Aortic smooth muscle cell (primary cell): ENCODE results near the gene SNX21. TPM values are rescaled to one million over a fixed set of nuclear protein-coding genes. Genes with fewer than 3 reads are reported as not detected.

Source experiments
- total RNA-seq: library from RNA; depleted of rRNA; stranded (reverse); fragments of >200 nt; gene quantifications from 2 replicates; pipeline ENCODE4 v1.2.3, GENCODE V29; 2014

The SNX21 gene, protein sequence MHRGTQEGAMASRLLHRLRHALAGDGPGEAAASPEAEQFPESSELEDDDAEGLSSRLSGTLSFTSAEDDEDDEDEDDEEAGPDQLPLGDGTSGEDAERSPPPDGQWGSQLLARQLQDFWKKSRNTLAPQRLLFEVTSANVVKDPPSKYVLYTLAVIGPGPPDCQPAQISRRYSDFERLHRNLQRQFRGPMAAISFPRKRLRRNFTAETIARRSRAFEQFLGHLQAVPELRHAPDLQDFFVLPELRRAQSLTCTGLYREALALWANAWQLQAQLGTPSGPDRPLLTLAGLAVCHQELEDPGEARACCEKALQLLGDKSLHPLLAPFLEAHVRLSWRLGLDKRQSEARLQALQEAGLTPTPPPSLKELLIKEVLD
- 55.2 and 65.2 TPM in 2 replicates for total RNA-seq

DNA sequence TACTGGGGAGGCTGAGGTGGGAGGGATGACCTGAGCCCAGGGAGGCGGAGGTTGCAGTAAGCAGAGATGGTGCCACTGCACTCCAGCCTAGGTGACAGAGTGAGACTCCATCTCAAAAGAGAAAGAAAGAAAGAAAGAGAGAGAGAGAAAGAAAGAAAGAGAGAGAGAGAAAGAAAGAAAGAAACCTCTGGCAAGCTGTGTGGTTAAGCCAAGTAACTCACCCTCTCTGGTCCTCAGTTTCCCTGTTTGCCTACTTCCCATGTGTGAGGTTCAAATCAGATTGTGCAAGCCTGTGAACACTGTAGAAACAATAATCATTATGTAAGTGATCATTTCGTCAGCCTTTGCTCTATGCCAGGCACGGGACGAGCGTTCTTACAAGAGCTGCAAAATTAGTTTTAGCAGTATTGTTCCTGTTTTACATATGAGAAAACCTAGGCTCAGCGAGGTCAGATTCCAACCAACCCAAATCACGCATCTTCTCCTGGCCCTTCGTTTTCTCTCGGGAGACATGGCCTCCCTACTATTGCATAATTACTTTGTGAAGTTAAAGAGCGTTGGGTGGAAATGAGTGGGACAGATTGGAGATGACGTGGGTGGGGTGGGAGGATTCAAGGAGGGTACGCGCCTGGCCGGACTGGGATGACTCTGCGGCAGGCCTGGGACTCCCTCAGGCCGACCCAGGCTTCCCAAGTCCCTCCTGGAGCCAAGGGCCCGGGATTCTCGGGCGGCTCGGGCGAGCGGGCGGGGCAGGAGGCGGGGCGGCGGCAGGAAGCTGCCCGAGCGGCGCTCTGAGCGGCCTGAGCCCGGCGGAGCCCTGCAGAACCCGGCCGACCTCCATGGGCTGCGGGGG is at the start of gene SNX21:
Gene SNX21, plus strand, starts transcription at position 770 of the 853 bp plus-strand sequence. CDS start 121 bp downstream, outside the sequence.

DNA sequence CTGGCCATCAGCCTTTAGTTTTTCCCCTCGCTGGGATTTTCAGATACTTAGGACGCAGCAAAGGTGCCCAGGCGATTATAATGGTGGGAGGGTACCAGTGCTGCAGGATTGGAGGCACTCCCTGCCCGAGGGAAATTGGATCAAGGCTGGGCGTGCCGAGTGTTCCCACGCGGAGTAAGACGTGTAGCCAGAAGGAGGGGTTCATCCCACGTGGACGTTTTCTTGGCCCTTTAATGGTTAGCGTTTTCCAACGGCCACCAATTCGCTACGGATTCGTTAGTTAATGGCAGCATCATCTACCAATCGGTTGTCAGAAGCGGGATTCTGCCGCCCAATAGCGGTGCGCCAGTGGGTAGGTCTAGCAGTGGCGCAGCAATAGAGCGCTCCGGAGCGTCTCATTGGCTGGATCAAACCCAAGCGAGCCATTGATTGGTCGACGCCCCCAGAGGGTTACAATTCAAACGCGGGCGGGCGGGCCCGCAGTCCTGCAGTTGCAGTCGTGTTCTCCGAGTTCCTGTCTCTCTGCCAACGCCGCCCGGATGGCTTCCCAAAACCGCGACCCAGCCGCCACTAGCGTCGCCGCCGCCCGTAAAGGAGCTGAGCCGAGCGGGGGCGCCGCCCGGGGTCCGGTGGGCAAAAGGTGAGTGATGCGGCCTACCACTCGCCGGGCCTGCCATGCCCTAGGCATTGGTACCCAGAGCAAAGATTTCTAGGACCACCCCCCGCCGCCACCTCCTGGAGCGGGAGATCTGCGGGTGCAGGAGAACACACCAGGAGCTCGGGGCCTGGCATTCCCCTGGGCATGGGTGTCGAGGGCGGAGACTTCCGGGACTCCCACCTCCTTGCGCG is 21.2 kb upstream of the SNX21 start, which contains the start of gene UBE2C:
Gene UBE2C, plus strand, starts transcription at position 488 of the 849 bp plus-strand sequence. Its CDS starts 52 bp downstream, at position 540.

DNA sequence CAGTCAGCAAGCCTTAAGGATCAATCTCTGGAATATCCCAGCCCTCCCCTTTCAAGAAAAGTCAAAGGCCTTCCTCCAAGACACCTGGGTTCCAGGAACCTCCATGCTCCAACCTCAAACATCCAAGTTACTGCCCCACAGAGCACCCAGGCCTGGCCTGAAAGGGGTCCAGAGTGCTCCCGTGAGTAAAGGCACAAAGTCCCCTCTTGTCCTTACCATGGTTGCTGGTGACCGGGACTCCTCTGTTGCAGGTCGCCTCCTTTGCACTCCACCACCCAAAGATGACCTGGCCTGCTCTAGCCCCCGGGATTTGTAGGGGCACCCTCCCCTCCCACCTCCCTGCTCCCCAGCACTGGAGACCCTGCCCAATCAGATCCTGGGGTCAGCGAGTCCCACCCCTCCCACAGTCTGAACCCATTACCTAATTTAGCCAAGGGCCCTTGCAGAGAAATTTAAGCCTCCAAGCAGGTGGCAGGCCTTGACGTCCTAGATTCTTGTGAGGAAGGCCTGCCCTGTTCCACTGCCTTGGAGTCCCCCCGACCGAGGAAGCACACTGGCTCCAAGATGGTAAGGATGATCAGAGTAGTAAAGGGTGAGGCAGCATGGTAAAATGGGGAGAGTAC is 6.5 kb upstream of the SNX21 start, which contains the start of gene TNNC2:
Gene TNNC2, minus strand, starts transcription at position 283 of the 623 bp plus-strand sequence. Its CDS starts 64 bp downstream, at position 219.

DNA sequence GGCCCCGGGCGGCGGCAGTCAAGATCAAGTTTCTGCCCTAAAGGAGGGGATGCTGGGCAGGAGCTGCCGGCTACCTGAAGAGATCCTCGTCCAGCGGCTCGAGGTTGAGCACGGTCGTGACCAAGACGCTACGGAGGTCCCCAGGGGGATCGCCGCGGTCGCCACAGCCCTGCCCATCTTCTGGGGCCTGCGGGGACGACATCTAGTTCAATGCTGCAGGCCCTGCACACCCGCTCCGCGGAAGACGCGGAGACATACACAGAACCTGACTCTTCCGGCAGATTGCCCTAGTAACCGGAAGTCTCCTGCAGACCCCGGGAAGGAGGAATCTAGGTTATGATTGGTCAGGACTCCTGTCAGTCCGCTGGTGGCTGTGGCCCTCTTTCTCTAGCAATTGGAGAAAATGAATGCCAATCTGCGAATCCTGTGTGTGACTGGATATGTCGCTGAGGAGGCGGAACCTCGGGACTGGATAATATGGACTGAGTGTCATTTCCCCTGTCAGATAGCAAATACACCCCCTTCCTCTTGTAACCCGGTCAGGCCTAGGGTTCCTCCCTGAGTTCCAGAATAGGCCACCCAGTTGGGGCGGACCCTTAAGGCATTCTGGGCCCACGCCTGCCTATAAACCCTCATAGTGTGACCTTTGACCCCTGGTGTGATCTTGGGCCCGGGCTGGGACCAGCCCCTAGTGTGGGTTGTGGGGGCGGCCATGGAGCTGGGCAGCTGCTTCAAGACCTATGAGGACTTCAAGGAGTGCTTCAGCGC is 23.7 kb downstream of the SNX21 start, which contains the start of the genes ACOT8 and ZSWIM3:
Gene ACOT8, minus strand, starts transcription at position 279 of the 768 bp plus-strand sequence. Its CDS starts 77 bp downstream, at position 202.
Gene ZSWIM3, plus strand, starts transcription at position 501 of the 768 bp plus-strand sequence. Its CDS starts 212 bp downstream, at position 713.

DNA sequence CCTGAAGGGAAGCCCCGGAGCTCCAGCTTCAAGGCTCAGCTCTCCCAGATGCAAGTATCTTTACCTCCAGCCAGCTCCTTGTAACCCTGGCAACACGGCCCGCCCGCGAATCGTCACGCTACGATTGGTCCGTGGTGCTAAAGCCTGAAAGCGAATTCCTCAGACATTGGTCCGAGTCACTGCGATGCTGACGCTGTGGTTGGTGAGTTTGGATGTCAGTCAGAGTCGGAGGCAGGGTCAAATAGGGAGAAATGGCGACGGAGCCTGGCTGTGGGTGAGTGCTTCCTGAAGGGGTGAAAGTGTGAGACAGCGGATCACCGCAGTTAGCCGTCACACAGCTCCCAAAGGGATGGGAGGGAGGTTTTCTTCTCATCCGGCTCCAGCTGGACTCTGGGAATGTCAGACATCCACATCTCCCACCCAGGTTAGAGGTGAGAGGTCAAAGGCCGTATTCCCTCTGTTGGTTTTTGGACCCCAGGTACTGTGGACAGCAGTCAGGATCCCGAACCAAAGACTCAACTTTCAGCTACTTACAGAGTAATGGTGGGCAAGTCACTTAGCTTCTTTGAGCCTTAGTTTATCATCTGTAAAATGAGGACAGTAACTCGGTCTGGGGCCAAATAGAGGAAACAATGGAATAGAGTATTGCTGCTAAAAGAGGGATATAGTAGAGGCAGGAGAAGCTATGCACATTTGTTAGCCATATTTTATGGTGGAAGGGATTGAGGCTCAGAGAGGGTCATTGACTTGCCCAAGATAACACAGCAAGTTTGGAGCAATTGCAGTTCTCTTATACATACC is 47.6 kb downstream of the SNX21 start, which contains the start of gene ZSWIM1:
Gene ZSWIM1, plus strand, starts transcription at position 240 of the 801 bp plus-strand sequence. CDS start 1,366 bp downstream, outside the sequence.

DNA sequence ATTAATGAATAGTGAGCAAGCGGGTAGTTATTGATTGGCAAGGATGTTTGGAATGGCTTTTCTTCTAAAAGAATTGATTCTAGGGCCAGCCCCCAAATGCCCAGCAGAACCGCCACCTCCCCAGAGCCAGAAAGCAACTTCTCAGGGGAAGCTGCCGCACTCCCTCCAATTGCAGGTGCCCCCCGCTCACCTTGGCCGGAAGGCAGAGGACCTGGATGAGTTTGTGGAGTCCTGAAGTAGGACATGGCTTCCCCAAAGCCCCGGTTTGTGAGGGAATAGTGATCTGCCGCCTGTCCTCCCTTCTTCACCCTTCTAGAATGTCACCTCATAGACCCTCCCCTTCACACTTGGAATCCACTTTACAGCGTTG is 53.7 kb downstream of the SNX21 start, which contains the start of gene SPATA25:
Gene SPATA25, minus strand, starts transcription at position 277 of the 370 bp plus-strand sequence. Its CDS starts 32 bp downstream, at position 245.

DNA sequence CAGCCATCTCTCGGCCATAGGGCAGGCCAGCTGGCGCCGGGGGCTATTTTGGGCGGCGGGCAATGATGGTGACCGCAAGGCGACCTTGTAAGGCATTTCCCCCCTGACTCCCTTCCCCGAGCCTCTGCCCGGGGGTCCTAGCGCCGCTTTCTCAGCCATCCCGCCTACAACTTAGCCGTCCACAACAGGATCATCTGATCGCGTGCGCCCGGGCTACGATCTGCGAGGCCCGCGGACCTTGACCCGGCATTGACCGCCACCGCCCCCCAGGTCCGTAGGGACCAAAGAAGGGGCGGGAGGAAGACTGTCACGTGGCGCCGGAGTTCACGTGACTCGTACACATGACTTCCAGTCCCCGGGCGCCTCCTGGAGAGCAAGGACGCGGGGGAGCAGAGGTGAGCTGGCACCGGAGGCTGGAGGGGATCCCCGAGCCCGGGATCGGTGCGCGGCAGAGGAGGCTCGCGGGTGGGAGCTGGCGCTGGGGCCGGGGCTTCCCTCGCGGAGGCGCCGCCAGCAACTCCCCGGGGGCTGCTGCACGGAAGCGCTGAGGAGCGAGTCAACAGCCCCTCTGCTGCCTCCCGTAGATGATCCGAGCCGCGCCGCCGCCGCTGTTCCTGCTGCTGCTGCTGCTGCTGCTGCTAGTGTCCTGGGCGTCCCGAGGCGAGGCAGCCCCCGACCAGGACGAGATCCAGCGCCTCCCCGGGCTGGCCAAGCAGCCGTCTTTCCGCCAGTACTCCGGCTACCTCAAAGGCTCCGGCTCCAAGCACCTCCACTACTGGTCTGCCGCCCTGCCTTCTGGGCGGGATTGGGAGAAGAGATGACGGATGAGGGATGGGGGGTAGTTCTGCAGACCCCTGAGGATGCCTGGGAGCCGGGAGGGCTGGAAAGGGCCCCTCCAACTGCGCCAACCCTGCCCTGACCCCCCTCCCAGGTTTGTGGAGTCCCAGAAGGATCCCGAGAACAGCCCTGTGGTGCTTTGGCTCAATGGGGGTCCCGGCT is 57.7 kb downstream of the SNX21 start, which contains the start of the genes CTSA and NEURL2:
Gene CTSA, plus strand, starts transcription at position 351 of the 999 bp plus-strand sequence. Its CDS starts 234 bp downstream, at position 585.
Gene NEURL2, minus strand, starts transcription at position 224 of the 999 bp plus-strand sequence. Its CDS starts 217 bp downstream, at position 7.

Other genes starting within 250 kb of the SNX21 start
- gene WFDC10A, start 204.1 kb upstream of the SNX21 start, total RNA-seq = not detected in 2 replicates
- not detected in 2 replicates for gene WFDC9, start 202.5 kb upstream of the SNX21 start, total RNA-seq
- not detected in 2 replicates for gene WFDC11, start 163.6 kb upstream of the SNX21 start, total RNA-seq
- gene WFDC13, start 131.8 kb upstream of the SNX21 start, total RNA-seq = not detected in 2 replicates
- not detected in 2 replicates for gene WFDC10B, start 128.8 kb upstream of the SNX21 start, total RNA-seq
- not detected in 2 replicates for gene SPINT4, start 111.5 kb upstream of the SNX21 start, total RNA-seq
- gene WFDC3, start 41.9 kb upstream of the SNX21 start, total RNA-seq = 0.26 TPM in 1 of 2 replicates, not detected in the other
- 12.0 and 14.6 TPM in 2 replicates for gene DNTTIP1, start 41.8 kb upstream of the SNX21 start, total RNA-seq
- gene UBE2C, start 21.2 kb upstream of the SNX21 start, total RNA-seq = 11.4 and 22.2 TPM in 2 replicates
- gene TNNC2, start 6.5 kb upstream of the SNX21 start, total RNA-seq = 1.4 and 1.5 TPM in 2 replicates
- gene ACOT8, start 23.6 kb downstream of the SNX21 start, total RNA-seq = 29.2 and 32.9 TPM in 2 replicates
- 5.2 and 5.5 TPM in 2 replicates for gene ZSWIM3, start 23.8 kb downstream of the SNX21 start, total RNA-seq
- 3.0 TPM in 2 replicates for gene ZSWIM1, start 47.4 kb downstream of the SNX21 start, total RNA-seq
- 1.4 and 1.5 TPM in 2 replicates for gene SPATA25, start 53.8 kb downstream of the SNX21 start, total RNA-seq
- gene NEURL2, start 57.4 kb downstream of the SNX21 start, total RNA-seq = 5.2 and 5.3 TPM in 2 replicates
- 103 and 140 TPM in 2 replicates for gene CTSA, start 57.5 kb downstream of the SNX21 start, total RNA-seq
- 32.0 and 41.9 TPM in 2 replicates for gene PLTP, start 78.4 kb downstream of the SNX21 start, total RNA-seq
- gene PCIF1, start 100.9 kb downstream of the SNX21 start, total RNA-seq = 7.0 and 7.5 TPM in 2 replicates
- 10.7 and 13.3 TPM in 2 replicates for gene ZNF335, start 138.4 kb downstream of the SNX21 start, total RNA-seq
- not detected in 2 replicates for gene MMP9, start 175.1 kb downstream of the SNX21 start, total RNA-seq
- 0.06 TPM in 1 of 2 replicates, not detected in the other for gene SLC12A5, start 195.4 kb downstream of the SNX21 start, total RNA-seq